Hindlimb muscle (tissue), 1 donor: ENCODE measurements around the gene ELOVL2. TPM values are rescaled to one million over a fixed set of nuclear protein-coding genes. Genes with fewer than 3 reads are reported as not detected.

ENCODE experiments used
- DNase-seq: peaks from one replicate; pipeline ENCODE4 v3.0.0-alpha.2; 2013
- polyA plus RNA-seq: library from polyadenylated mRNA; unstranded; fragments of 120-200 nt; gene quantifications from one replicate; pipeline ENCODE4 v1.2.1, GENCODE V29; 2013; ENCODE audit not compliant: insufficient read length

The ELOVL2 gene
- polyA plus RNA-seq, 1 donor, result 2.1 TPM

DNA sequence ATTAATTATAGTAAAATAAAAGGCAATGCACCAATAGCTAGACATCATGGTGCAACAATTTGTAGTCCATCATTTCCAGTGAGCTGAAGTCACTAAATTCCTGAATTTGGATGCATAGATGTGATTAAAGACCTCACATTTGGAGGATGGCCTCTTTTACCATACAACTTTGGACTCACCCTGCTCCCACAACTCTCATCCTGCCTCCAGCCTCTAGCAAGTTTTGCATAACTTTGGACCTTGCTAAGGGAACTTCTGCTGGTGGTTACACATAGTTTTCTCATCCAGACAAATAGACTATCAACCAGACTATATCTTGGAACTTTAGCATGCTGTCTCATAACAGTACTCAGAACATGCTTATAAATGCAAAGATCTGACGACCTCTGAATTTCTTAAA, 12.8 kb upstream of the ELOVL2 start:
- no peak for DNase-seq

DNA sequence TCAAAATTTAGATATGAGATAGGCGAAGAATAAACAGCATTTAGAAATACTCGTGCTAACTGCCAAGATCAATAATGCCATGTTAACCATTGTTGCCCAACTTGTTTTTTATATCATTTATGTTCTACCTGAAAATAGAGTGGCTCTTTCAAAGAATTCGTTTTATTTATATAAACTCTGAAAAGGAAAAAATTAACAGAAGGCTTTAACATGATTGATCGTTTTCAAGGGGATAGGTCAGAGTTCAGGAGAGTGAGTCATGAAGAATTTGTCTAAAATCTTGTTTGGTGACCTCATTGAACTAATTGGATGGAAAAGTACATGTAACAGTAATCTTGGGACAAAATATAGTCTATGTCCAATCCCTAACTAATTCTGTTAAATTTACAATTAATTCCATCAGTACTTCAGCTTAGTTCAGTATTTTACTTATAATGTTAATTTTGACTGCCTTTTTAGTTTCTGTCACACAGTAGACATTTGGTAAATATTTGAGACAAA, 11.1 kb upstream of the ELOVL2 start:
- no peak for DNase-seq

DNA sequence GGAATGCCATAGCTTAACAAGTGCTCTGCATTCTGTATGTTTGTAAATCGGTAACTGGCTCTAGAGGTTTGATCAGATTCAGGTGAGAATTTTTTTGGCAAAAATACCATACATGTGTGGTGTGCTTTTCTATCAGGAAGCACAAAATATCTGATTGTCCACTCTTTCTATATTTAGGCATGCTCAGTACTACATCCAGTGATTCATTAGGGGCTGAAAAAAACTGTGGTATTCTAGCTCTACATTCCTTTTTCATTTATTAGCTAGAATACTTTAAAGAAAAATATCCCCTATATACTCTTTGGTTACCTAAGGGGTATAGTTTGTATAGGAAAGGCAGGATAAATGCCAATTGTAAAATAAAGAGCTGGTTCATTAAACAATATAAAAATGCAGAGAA, 10.6 kb upstream of the ELOVL2 start:
- DNase-seq, result no peak

DNA sequence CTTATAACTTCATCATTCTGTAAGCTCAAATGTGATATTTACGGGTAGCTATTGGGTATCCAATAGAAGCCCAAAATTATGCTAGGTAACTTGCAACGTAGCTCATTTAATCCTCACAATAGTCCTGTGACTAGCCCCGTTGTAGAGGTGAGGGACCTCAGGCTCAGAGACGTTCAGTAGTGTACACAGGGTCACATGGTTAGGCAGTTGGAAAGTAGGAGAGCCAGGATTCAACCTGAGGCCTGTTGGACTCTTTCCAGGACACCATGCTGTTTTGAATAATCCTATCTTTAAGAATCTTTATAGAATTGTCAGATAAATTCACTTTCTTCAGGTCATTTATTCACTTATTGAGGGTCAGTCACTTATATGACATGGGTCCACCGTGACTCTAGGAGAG, 9.2 kb upstream of the ELOVL2 start:
- DNase-seq, result no peak

DNA sequence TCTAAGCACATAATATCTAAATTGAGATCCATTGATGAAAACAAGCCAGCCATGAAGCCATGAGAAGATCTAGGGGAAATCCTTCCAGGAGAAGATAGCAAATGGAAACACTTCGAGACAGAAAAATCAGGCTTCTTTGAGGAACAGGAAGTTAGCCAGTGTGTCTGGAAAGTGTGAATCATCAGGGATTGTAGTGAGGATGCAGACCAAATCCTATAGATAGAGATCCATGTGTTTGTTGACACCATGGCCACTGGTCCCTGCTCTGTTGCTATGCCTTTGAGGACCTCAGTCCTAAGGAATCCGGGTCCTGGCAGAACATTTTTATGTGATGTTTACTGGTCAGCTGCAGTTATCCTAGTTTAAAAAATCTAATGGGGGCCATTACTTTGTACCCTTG, 6.6 kb upstream of the ELOVL2 start:
- DNase-seq, result no peak

DNA sequence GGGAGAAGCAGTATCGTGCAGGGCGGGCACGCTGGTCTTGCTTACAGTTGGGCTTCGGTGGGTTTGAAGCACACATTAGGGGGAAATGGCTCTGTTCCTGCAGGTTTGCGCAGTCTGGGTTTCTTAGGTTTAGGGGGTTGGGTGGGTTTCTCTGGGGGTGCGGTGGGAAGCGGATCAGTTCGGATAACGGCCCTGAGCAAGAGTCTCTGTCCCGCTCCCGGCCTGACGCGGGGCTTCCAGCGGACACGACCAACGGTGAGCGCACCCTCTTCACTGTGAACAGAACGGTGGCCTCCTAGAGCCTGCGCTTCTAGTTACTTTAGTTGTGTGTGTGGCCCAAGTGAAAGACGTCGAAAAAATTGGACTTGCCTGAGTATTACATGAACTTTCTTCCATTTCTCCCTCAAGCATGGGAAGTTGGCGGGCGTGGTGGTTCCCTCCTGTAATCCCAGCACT, 635 bp upstream of the ELOVL2 start:
- no peak for DNase-seq

DNA sequence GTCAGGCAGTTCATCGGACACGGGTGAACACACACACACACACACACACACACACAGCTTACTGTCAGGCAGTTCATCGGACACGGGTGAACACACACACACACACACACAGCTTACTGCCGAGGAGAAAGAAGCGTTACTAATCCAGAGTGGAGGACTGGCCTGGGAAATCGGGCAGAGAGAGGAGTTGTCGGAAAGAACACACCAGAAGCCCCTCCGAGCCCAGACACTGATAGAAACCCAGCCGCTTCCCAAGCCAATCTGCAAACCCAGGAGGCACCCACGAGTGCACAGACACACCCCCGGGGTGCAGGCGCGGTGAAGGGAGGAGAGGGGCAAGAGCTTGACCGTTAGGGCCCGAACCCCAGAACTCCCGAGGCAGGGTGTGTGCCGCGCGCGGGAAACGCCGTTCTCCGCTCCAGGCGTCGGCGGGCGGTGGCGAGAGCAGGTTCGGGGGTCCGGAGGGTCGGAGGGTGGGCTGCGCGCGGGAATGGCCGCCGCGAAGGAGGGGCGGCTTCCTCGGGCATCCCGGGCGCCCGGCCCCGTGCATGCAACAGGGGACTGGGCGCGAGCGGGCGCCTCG, 636 bp downstream of the ELOVL2 start:
- no peak for DNase-seq

DNA sequence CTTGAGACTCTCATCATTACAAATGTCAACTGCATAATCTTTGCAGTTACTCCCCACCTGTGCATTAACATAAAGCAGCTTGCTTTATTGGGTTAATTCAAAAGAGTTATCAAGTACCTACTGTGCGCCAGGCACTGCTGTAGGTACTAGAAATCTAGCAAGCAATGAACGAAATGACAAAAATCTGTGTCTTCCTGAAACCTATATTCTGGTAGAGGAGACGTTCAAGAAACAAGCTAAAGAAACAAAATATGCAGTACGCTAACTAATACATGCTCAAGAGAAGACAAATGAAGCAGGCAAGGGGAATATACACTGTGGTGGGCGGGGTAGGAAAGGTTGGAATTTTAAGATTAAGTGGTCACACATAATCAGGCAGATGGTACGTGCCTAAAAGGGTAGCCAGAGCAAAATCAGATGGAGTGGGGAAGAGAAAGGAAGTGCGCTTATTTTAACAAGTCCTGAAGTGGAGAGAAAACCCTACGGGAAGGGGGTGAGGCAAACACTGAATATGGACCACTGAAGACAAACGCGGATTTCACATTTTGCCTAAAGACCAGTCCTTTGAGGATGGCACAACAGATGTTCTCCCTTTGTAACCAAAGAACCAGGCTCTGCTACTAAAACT, 1.2 kb downstream of the ELOVL2 start:
- no peak for DNase-seq

DNA sequence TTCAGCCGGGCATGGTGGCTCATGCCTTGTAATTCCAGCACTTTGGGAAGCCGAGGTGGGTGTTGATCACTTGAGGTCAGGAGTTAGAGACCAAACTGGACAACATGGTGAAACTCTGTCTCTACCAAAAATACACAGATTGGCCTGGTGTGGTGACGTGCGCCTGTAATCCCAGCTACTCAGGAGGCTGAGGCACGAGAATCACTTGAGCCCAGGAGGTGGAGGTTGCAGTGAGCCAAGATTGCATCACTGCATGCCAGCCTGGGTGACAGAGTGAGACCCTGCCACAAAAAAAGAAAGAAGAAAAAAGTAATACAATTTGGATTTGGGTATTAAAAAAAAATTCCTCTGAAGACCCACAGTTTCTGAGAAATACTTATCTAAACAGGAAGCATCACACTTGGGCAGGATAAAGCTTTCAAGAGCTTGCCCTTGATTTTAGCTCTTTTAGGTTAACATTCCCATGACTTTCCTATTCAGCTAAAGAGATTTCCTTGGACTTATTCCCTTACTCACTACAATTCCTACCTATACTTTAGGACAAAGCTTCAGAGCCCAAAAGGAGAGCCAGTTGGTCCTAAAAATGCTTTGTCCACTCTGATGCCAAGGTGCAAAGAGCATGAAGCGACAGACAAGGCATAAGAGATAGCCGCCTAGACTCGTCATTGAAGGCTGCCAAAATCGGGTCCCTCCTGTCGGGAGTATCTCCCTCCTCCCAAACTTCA, 1.9 kb downstream of the ELOVL2 start:
- no peak for DNase-seq

DNA sequence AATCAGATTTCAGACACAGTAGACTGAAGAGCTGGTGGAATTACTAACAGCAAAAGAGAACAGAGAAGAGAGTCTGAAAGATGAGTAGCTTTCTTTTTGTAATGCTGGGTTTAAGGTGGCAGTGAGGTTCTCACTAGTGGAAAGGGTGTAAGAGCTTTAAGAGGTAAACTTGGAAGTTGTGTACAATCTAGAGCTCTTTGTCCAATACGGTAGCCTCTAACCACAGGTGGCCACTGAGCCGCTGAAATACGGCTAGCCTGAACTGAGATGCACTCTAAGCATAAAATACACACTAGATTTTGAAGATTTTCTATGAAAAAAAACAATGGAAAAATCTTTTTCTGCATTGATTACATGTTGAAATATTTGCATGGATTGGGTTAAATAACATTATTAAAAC, 4.0 kb downstream of the ELOVL2 start:
- no peak for DNase-seq

DNA sequence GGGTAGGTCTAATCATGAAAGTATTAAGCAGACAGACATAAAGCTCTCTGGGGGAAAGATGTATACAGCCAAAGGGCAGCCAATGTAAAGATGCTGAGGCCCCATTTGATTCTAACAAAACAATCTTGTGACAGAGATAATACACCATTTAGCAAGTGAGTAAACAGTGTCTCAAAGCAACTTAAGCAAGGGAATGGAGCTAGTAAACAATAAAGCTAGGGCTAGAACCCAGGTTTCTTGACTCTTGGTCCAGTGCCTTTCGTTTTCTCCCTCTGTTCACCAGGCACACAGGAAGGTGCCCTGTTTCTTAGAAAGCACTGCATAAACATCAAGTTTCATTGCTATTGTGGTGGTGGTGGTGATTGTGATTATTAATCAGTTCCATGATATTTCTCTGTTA, 5.1 kb downstream of the ELOVL2 start:
- no peak for DNase-seq

DNA sequence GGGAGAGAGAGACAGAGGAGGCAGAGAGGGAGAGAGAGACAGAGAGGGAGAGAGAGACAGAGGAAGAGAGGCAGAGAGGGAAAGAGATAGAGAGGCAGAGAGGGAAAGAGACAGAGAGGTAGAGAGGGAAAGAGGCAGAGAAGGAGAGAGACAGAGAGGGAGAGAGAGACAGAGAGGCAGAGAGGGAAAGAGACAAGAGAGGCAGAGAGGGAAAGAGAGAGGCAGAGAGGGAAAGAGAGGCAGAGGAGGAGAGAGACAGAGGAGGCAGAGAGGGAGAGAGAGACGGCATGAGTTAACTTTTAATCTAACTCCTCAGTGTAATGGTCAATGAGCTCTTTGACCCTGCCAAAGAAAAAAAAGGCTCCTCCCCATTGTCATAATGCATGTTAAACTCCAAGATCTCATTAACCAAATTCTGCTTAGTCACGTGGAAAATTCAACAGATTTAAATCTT, 7.1 kb downstream of the ELOVL2 start:
- no peak for DNase-seq

DNA sequence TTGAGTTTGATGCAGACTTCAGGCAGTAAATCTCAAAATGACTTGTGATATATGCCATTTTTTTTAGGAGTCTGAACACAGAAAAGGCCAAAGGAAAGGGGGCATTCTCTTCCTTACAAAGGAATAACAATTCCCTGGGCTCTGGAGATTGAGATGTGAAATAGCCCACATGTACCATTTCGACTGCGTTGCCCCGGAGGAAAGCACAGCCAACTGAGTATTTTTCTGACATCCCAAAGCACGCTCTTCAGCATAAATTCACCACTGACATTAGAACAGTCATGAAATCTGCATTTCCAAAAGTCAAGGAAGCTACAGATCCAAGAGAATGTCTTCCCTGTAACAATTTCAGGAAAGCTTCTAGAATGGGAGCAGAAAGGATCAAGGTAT, 7.8 kb downstream of the ELOVL2 start:
- no peak for DNase-seq

DNA sequence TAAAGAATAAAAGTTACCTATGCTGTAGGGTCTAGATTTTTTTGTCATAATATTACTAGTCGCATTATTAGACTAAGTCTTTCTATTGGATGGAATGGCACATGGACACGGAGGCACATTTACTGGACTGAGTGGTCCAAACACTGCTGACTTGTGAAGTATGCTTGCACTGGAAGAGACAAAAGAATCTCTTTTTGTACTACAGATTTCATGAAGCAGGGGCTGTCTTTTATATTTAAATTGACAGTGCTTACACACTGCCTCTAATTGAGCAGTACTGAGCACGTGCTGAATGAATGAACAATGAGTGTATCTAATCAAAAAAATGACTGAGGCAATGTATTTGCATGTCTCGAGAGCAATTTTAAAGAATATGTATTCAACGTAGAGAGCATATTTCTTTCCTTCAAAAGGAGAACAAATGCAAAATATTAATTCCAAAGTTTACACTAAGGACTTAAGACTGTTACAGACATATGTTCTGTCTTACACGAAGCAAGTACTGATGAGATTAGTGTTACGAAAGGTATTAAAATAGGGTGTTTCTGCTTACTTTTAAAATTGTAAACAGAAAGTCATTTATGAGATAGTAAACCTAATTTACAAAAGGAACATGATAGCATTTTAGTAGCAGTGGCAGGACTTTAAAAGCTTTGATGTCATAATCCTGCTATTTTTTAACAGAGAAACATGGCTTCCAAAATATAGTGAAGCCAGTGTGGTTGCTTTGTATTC, 8.3 kb downstream of the ELOVL2 start:
- no peak for DNase-seq

DNA sequence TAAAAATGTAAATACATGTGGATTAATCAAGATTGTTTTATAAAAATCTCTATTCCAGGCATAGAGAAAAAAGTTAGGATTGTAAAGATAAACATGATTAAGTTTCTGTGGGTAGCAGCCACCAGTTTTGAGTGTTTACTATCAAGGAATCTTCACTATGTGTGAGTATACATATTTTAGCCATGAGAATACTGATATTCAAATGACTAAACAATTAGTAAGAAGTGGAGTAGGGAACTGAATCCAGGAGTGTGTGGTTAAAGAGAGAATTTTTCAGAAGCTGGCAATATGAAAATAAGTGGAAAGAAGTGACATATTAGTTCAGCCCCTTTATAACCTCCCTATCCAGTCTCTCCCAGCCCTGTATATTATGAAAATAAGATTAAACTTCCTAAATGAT, 10.3 kb downstream of the ELOVL2 start:
- DNase-seq, result no peak

DNA sequence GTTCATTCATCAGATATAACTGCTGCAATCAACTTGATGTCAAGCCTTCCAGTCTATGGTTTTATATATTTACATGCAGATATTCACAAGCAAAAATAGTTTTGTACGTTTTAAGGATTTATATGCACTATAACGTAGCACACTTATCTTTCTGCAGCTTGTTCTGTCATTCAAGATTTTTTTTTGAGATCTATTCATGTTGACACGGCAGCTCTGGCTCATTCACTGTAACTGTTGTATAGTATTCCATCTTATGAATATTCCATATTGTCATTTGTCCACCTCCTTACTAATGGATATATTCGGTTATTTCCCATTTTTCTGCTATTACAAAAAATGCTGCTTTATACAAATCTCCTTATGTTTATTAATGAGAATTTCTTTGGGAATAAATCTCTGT, 13.2 kb downstream of the ELOVL2 start:
- no peak for DNase-seq

DNA sequence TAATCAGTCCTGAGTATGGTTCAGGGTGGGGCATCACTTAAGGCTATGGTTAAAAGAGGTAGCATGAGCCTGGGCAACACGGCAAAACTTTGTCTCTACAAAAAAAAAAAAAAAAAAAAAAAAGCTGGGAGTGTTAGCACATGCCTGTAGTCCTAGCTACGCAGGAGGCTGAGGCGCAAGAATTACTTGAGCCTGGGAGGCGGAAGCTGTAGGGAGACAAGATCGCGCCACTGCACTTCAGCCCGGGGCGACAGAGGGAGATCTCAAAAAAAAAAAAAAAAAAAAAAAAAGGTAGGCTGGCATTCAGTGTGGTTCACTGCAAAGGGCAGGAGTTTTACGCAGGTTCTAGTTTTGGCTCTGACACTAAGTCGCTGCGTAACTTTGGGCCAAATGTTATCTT, 15.1 kb downstream of the ELOVL2 start:
- no peak for DNase-seq

DNA sequence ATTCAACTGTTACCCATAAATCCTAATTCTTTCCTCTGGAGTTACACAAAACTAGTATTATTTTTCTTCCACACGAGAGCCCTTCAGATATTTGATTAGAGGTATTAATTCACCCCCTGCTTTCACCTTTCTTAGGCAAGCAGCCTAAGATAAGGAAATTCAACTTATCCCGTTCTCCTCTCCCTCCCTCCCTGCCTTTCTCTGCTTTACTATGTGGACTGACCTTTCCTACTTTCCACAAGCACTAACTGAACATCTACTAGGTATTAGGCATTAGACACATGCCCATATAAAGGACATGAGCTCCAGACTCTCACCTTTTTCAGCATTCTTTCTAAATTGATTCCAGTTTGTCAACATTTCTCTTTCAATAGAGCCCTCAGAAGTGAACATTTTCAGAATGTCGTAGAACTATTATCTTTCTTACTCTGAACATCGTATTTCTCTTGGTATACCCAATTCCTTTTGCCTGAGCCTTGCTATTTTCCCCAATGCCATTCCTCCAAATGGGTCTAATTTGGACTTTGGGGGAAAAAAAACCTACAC, 16.5 kb downstream of the ELOVL2 start:
- DNase-seq, result no peak

DNA sequence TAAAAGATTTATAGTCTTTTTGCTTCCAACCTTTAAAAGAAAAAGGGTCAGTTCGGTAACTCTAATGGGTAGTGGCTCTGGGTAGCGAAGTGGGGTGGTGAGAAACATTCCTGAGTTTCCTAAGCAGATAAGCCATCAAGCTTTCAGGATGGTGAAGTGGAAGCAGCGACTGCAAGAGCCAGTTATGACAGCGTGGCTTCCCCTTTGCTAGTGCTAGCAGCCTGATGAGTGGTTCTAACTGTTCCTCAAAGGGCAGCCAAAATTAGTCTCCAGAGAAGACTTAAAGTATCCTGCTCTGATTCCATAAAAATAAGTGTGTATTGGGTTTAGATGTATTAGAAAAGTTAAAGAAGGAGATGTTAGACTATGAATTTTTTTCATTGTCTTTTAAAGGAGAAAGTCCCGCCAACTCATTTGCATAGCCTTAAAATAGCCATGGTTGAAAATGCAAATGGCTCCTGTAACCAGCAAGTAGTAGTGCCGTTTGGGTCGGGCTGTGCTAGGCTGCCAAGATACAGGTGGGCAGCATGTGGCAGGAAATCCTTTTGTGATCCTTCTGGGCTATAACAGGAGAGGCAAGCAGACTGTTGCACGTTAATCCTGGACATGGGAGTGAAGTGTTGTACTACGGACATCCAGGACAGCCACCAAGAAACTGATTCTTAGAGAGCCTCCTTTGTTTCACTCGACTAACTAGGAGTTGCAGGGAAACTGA, 18.0 kb downstream of the ELOVL2 start:
- DNase-seq, result no peak

DNA sequence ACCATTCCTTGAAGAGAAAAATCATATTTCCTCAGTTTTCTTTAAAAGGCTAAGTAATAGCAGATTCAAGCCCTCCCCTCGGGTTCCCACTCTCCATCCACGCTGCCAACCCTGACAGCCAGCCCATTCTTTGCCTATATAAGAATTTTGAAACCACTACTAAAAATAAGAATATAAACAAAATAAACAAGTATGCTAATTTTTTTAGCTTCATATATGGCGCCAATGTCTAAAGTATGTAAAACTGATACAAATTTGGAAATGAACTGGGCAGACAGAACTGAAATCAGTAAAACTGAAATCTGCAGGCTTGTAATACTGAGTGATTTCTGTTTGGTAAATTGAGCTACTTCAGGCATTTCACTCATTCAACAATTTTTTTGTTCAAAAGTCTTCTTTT, 19.0 kb downstream of the ELOVL2 start:
- DNase-seq, result no peak

DNA sequence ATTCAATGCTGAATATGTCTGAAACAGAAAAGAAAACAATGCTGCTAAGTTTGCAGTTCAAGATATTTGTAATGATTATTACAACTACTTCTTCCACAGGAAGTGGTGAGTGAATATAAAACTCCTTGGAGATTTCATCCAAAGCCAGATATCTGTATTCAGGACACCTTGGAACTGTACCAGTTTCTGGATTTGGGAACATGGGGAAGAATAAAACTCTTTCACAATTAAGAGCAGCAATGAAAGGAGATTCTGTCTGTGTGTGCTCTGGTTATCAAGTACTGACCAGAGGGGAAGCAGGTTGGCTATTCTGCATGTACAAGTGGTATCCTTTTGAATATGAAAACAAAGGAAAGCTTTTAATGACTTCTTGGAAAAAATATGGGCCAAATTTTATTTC, 21.1 kb downstream of the ELOVL2 start:
- no peak for DNase-seq

DNA sequence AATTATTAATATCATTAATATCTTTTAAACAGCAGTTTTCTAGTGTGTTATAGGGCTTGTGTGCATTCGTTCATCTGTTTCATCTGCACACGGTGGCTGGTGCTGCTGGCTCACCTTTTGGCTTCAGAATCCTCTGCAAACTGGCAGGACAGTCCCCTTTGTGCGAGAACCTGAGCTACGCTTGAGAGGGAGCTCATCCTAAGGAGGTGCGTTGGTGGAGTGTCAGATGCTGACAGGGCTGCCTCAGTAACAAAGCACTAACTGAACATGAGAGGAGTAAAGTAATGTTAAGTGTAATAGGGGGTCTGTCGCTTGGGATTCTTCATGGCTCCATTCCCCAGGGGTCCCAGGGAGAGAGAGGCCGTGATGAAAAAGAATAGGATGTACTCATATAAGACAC, 22.4 kb downstream of the ELOVL2 start:
- DNase-seq, result no peak
